GM12865 (cell line): ENCODE results near the gene RPS26.
"Not testable (repeated sequence)": the region's sequence is repeated elsewhere in the genome, so short reads cannot be mapped to it uniquely, and the experiment has no call there.

Experiments used
- DNase-seq: peaks from one replicate; pipeline ENCODE4 v3.0.0; 2010; ENCODE audit warnings: low read depth
- H3K4me3 ChIP-seq: 2 replicates; pipeline ENCODE4 v1.5.1; 2011; ENCODE audit warnings: mild to moderate bottlenecking, low read depth, low read length, control low read depth
- TF ChIP-seq, protein P1 (sequence below): IDR thresholded peaks from 2 replicates; pipeline ENCODE4 v1.5.1; 2011; ENCODE audit warnings: low read length, control low read depth, low read depth, inconsistent platforms; ENCODE audit not compliant: insufficient read depth; ENCODE audit errors: missing control alignments

Gene RPS26

DNA sequence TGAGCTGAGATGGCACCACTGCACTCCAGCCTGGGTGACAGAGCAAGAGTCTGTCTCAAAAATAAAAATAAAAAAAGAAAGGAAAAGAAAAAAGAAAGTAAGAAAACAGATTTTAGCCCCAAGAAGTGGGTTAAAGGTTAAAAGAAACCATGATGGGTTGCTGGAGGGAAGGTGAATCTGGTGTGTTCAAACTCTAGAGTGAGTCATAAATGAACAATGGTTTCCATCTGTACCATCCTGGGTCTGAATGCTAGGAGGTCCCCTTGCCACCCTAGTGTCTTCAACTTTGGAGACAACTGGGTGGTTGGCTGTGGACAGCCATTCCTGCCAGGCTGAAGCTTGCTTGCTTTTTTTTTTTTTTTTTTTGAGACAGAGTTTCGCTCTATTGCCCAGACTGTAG lies 1.6 kb upstream of the RPS26 start:
- TF ChIP-seq, protein P1, sequence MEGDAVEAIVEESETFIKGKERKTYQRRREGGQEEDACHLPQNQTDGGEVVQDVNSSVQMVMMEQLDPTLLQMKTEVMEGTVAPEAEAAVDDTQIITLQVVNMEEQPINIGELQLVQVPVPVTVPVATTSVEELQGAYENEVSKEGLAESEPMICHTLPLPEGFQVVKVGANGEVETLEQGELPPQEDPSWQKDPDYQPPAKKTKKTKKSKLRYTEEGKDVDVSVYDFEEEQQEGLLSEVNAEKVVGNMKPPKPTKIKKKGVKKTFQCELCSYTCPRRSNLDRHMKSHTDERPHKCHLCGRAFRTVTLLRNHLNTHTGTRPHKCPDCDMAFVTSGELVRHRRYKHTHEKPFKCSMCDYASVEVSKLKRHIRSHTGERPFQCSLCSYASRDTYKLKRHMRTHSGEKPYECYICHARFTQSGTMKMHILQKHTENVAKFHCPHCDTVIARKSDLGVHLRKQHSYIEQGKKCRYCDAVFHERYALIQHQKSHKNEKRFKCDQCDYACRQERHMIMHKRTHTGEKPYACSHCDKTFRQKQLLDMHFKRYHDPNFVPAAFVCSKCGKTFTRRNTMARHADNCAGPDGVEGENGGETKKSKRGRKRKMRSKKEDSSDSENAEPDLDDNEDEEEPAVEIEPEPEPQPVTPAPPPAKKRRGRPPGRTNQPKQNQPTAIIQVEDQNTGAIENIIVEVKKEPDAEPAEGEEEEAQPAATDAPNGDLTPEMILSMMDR = no peak
- DNase-seq = no peak
- H3K4me3 ChIP-seq = no peak overlapping the region

DNA sequence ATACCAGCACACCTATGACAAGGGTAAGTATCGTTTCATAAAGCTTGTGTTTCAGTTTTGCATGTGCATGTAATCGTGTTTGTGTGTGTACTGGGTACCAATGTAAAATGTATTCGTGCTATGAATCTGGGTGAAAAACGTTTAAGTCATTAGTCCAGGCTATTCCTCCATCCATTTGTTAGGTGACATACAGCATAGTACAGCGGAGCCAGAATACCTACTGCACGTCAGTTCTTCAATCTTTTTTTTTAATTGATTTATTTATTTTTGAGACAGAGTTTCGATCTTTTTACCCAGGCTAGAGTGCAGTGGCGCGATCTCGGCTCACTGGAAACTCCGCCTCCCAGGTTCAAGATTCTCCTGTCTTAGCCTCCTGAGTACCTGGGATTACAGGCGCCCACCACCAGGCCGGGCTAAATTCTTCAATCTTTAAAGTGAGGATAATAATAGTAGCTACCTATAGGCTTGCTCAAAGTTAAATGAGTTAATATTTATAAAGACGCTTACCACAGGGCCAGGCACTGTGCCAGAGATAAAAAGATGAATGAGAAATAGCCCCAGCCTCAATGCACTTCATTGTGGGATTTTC lies 661 bp upstream of the RPS26 start:
- H3K4me3 ChIP-seq = peak overlapping the region; percentile 98
- TF ChIP-seq, protein P1 = no peak

DNA sequence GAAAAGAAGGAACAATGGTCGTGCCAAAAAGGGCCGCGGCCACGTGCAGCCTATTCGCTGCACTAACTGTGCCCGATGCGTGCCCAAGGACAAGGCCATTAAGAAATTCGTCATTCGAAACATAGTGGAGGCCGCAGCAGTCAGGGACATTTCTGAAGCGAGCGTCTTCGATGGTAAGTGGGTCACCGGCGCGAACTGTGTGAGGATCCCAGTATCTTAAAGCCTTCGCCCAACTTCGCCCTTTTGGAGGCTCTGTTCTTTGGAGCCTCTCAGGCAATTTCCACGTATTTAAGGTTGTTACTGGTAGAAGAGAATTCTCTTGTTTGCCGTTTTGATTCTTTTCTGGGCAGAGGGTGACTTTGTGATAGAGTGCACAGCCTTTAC lies 704 bp downstream of the RPS26 start:
- H3K4me3 ChIP-seq = peak overlapping the region; percentile 98
- DNase-seq = not testable (repeated sequence)

More for the DNA sequence above, 661 bp upstream of the RPS26 start:
- no peak for DNase-seq

DNA sequence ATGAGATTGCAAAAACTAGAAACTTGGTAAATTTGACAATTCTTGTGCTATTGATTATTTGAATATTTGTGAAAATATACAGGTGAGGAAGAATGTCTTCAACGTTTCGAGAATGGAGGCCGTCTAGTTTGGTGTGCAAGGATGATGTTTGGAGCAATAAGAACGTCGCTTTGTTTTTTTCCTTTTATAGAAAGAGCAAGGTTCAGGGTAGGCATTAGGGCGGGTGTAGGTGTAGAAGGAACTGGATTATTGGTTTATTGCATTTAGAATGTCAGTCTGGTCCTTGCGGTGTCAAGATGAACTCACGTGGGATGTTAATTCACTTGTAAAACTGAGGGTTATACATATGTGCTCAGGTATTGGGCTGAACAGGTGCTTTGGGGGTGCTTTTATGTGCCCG lies 1.1 kb downstream of the RPS26 start:
- DNase-seq = no peak
- TF ChIP-seq, protein P1 = no peak
- peak overlapping the region; percentile 98 for H3K4me3 ChIP-seq

DNA sequence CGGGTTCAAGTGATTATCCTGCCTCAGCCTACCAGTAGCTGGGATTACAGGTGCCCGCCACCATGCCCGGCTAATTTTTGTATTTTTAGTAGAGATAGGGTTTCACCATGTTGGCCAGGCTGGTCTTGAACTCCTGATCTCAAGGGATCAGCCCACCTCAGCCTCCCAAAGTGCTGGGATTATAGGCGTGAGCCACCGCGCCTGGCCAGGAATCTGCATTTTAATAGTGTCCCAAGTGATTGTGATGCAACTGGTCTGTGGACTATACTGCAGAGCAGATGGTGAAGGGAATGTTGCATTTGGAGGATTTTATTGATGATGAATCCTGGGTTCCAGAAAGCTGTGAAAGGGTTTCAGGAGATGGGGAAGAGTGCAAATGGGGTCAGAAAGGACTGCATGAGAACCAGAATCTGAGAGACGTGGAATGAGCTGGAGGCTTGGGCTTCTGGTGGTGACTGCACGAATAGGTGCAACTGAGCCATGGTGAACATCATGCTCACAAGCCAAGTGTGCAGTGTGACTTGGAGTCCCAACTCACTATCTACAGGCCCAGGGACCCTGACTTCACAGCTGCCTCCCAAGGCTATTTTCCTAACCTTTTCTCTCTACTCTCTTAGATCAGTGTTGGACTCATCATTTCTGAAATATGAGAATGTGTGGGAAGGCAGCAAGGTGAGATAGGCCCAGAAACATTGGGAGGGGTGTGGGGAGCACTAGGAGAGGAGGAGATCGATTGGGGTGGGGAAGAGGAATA lies 4.5 kb downstream of the RPS26 start:
- TF ChIP-seq, protein P1 = no peak
- DNase-seq = peak; percentile 32
- no peak overlapping the region for H3K4me3 ChIP-seq

DNA sequence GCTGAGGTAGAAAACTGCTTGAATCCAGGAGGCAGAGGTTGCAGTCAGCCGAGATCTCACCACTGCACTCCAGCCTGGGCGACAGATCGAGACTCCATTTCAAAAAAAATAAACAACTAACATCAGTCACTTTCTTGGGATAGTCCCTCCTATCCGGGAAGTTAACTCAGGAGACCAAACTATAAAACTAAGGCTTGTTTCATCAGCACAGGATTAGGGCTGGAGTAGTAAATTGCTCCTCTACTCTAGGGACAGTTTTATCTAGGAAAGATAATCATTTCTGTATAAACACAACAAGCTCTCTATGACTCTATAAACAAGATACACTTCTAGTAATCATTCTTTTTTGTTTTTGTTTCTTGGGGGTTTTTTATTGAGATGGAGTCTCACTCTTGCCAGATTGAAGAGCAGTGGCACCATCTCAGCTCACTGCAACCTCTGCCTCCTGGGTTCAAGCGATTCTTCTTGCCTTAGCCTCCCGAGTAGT lies 11.7 kb downstream of the RPS26 start:
- no peak for DNase-seq

DNA sequence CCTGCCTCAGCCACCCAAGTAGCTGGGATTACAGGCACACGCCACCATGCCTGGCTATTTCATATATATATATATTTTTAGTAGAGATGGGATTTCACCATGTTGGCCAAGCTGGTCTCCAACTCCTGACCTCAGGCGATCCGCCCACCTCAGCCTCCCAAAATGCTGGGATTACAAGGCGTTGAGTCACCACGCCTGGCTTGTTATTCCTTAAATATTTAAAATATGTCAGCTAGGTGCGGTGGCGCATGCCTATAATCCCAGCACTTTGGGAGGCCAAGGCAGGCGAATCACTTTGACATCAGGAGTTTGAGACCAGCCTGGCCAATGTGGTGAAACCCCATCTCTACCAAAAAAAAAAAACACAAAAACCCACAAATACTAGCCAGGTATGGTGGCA lies 18.2 kb downstream of the RPS26 start:
- DNase-seq, H3K4me3 ChIP-seq: not testable (repeated sequence)

More for the DNA sequence above, 11.7 kb downstream of the RPS26 start:
- H3K4me3 ChIP-seq = no peak overlapping the region
- TF ChIP-seq, protein P1 = no peak

DNA sequence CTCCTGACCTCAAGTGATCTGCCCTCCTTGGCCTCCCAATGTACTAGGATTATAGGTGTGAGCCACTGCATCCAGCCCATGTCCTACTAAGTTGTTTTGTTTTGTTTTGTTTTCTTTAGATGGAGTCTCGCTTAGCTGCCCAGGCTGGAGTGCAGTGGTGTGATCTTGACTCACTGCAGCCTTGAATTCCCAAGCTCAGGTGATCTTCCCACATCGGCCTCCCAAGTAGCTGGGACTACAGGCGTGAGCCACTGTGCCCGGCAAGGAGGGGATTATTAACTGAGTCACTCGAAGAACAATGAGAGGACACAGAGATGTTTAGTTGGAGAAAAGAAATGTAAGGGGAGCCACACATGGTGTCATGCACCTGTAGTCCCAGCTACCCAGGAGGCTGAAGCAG lies 20.3 kb downstream of the RPS26 start:
- DNase-seq = no peak
- TF ChIP-seq, protein P1 = no peak
- H3K4me3 ChIP-seq = no peak overlapping the region
